Activated naive CD4-positive, alpha-beta T cell treated with anti-CD3 and anti-CD28 coated beads, Interleukin-2, amount 50 U/mL, for 24 hours (primary cell): ENCODE measurements around the gene CPVL.

Source experiments
- H3K27ac Mint-ChIP-seq: one replicate; pipeline ENCODE4 v1.8.0; 2021; ENCODE audit warnings: mild to moderate bottlenecking, mixed read lengths
- H3K27me3 Mint-ChIP-seq: one replicate; pipeline ENCODE4 v1.8.0; 2021; ENCODE audit warnings: mixed read lengths
- H3K36me3 Mint-ChIP-seq: one replicate; pipeline ENCODE4 v1.8.0; 2021; ENCODE audit warnings: mixed read lengths
- H3K4me1 Mint-ChIP-seq: one replicate; pipeline ENCODE4 v1.8.0; 2021; ENCODE audit warnings: mixed read lengths
- H3K4me3 Mint-ChIP-seq: one replicate; pipeline ENCODE4 v1.8.0; 2021; ENCODE audit warnings: mild to moderate bottlenecking, mixed read lengths
- H3K9me3 Mint-ChIP-seq: one replicate; pipeline ENCODE4 v1.8.0; 2021; ENCODE audit warnings: mixed read lengths

Gene CPVL

DNA sequence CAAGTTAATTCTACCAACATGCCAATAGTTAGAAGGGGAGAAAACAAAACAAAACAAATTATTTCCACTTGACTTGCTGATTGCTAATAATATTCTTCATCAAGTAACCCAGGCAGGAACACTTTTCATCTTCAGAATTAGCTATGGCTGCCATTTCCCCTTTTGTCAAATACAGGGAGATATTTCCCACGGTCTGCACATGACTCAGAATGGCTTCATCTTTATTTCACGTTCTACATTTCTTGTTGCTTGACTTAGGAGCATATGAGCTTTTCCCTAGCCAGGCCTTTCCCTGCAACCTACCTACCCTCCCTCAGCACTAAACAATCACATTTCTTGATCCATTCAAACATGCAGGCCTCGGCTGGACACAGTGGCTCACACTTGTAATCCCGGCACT, 6.5 kb downstream of the CPVL start:
- no peak overlapping the region for H3K27ac Mint-ChIP-seq
- H3K36me3 Mint-ChIP-seq: no peaks in the 10 kb centered on the region
- no peaks in the 10 kb centered on the region for H3K9me3 Mint-ChIP-seq
- H3K4me1 Mint-ChIP-seq: no peaks in the 10 kb centered on the region
- peaks cover 4% of the 10 kb centered on the region for H3K27me3 Mint-ChIP-seq
- no peak overlapping the region for H3K4me3 Mint-ChIP-seq

DNA sequence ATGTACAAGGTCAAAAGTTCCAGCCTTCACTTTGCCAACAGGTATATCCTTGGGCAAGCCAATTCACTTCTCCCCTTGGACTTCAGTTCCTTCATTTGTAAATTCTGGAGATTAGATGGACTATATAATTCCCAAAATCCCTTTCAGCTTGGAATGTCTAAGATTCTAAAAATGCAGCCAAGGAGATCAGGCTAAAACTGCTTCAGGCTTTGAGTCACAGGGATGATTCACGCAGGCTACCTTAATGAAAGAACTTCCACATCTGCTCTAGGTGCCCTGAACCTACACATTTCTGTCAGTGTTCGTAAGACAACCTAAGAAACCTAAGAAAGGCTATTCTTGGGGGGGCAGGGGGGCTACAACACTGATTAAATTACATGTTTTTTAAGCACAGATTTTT, 7.1 kb downstream of the CPVL start:
- Mint-ChIP-seq H3K36me3 (no peaks in the 10 kb centered on the region), H3K27ac (no peak overlapping the region), H3K4me1 (no peaks in the 10 kb centered on the region), H3K27me3 (peaks cover 7% of the 10 kb centered on the region), H3K9me3 (no peaks in the 10 kb centered on the region), H3K4me3 (no peak overlapping the region)

- Mint-ChIP-seq H3K9me3 (no peaks in the 10 kb centered on the region), H3K4me1 (no peaks in the 10 kb centered on the region), H3K36me3 (no peaks in the 10 kb centered on the region), H3K4me3 (no peak overlapping the region), H3K27me3 (peaks cover 7% of the 10 kb centered on the region), H3K27ac (no peak overlapping the region)
Observed at GRCh38 chr7:29138588-29138987, 7.7 kb downstream of the CPVL start.

GRCh38 chr7:29135846-29136245, 10.5 kb downstream of the CPVL start:
- H3K4me3 Mint-ChIP-seq: no peak overlapping the region
- peaks cover 4% of the 10 kb centered on the region for H3K27me3 Mint-ChIP-seq
- H3K9me3 Mint-ChIP-seq: no peaks in the 10 kb centered on the region
- H3K36me3 Mint-ChIP-seq: no peaks in the 10 kb centered on the region
- H3K27ac Mint-ChIP-seq: no peak overlapping the region
- no peaks in the 10 kb centered on the region for H3K4me1 Mint-ChIP-seq

- Mint-ChIP-seq H3K27ac (no peak overlapping the region), H3K4me3 (no peak overlapping the region), H3K4me1 (no peaks in the 10 kb centered on the region), H3K9me3 (no peaks in the 10 kb centered on the region), H3K27me3 (peaks cover 8% of the 10 kb centered on the region), H3K36me3 (no peaks in the 10 kb centered on the region)
Observed at GRCh38 chr7:29132980-29133379, 13.4 kb downstream of the CPVL start.

DNA sequence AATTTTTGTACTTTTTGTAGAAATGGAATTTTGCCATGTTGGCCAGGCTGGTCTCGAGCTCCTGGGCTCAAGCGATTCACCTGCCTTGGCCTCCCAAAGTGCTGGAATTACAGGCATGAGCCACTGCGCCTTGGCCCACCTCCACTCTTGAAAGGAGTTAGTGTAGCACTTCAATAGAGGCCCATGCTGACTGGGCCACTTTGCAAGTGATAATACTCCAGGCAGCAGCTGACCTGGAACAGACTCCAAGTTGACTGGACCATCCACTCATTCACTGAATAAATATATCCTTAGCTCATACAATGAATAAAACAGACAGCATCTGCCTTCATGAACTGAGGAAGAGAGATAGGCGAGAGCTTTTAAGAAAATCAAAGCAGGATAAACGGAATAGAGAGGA, 14.7 kb downstream of the CPVL start:
- H3K27ac Mint-ChIP-seq: no peak overlapping the region
- no peaks in the 10 kb centered on the region for H3K9me3 Mint-ChIP-seq
- H3K4me3 Mint-ChIP-seq: no peak overlapping the region
- H3K4me1 Mint-ChIP-seq: no peaks in the 10 kb centered on the region
- peaks cover 8% of the 10 kb centered on the region for H3K27me3 Mint-ChIP-seq
- H3K36me3 Mint-ChIP-seq: no peaks in the 10 kb centered on the region

DNA sequence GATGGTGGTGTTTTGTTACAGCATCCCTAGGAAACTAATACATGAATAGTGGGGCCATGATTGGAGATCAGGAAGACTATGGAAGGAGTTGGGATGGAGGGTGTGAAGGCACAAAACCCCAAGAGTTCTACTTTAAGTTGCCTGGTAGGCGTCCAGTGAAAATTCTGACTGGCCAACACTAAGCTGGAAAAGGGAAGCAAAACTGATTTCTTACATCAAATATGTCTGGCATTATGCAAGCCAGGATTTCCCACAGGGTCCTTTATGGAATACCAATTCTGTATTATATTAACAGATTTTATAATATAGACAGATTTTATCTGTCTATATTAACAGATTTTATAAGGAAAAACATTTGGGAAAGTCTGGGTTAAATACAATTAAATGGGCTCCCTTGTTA, 16.2 kb downstream of the CPVL start:
- Mint-ChIP-seq H3K9me3 (no peaks in the 10 kb centered on the region), H3K27ac (no peak overlapping the region), H3K4me1 (no peaks in the 10 kb centered on the region), H3K36me3 (no peaks in the 10 kb centered on the region), H3K27me3 (peaks cover 10% of the 10 kb centered on the region), H3K4me3 (no peak overlapping the region)

DNA sequence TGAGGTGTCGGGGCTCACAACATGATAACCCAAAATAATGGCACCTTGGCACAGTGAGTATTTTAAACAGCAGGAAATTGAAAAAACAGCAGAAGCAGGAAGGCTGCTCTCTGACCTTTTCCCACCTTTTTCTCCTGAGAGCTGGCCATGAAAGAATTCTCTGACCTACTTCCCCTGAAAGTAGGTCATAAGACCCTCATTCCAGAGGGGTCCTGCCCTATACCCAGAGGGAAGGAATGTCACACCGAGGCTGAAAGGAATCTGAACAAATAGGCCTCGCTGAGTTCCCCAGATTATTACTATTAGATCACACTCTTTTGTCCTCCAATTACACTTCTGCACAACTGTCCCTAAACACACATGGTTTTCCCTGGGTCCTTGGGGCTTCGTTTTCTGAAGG, 18.8 kb downstream of the CPVL start:
- H3K36me3 Mint-ChIP-seq: no peaks in the 10 kb centered on the region
- no peaks in the 10 kb centered on the region for H3K9me3 Mint-ChIP-seq
- H3K27me3 Mint-ChIP-seq: peaks cover 6% of the 10 kb centered on the region
- no peak overlapping the region for H3K4me3 Mint-ChIP-seq
- H3K4me1 Mint-ChIP-seq: no peaks in the 10 kb centered on the region
- H3K27ac Mint-ChIP-seq: no peak overlapping the region

DNA sequence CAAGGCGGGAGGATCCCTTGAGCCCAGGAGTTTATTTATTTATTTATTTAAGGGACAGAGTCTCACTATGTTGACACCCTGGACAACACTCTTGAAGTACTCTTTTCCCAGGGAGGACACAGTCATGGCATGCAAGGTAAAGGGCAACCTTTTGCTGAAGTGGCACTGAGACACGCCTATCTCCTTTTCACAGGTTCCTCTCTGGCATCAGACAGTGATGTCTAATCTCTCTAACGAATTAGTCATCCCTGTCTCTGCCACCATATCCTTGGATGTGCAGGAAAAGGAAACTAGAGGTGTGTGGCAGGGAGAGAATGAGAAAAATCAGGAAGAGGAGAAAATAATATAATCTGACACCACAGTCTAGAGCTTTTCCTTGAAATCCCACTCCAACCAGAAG, 19.5 kb downstream of the CPVL start:
- Mint-ChIP-seq H3K36me3 (no peaks in the 10 kb centered on the region), H3K9me3 (no peaks in the 10 kb centered on the region), H3K27ac (no peak overlapping the region), H3K4me3 (no peak overlapping the region), H3K4me1 (no peaks in the 10 kb centered on the region), H3K27me3 (peaks cover 6% of the 10 kb centered on the region)

DNA sequence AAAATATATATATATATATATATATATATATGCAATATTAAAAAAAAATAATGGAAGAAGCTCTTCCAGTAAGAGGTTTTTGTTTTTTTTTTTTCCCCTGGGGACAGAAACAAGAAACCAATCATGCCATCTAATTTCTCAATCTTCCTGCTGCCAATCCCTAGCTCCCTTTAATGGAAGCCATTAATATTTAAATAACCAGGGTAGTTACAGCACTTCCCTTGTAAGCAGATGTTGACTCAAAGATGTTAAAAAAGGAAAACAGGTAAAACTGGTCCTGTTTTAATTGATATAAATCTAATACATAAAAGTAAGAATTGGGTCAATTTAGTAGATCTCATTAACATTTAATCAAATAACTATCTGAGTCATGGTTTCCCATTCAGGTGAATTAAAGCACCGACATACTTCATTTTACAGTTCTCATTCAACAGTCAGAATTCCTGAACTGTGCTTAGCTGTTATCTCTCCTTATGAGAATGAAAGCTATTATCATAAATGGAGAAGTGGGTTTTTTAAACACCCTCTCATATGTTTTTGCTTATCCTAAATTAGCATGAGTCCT, 22.6 kb downstream of the CPVL start:
- no peak overlapping the region for H3K4me3 Mint-ChIP-seq
- peaks cover 2% of the 10 kb centered on the region for H3K27me3 Mint-ChIP-seq
- no peaks in the 10 kb centered on the region for H3K9me3 Mint-ChIP-seq
- H3K4me1 Mint-ChIP-seq: no peaks in the 10 kb centered on the region
- no peak overlapping the region for H3K27ac Mint-ChIP-seq
- no peaks in the 10 kb centered on the region for H3K36me3 Mint-ChIP-seq

DNA sequence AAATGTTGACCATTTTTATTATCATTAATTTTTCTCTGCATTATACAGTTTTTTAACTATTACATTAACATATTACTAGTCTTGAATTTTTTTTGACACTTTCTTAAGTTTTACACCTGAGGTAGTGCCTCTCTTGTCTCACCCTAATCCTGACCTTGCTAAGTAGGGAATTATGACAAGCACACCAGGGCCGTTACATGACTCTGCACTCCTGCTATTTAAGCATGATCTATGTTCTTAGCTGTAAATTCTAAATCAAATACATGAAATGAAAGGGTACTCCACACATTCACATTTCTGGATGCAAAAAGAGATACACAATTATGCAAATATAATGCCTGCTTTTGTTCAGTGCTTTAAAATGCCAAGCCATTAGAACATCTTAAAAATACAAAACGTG, 23.6 kb downstream of the CPVL start:
- no peaks in the 10 kb centered on the region for H3K4me1 Mint-ChIP-seq
- H3K27ac Mint-ChIP-seq: no peak overlapping the region

GRCh38 chr7:29122081-29122480, 24.3 kb downstream of the CPVL start:
- H3K36me3 Mint-ChIP-seq: no peaks in the 10 kb centered on the region

More for the DNA sequence above, 23.6 kb downstream of the CPVL start:
- Mint-ChIP-seq H3K4me3 (no peak overlapping the region), H3K27me3 (peaks cover 2% of the 10 kb centered on the region), H3K9me3 (no peaks in the 10 kb centered on the region), H3K36me3 (no peaks in the 10 kb centered on the region)

GRCh38 chr7:29120955-29121354, 25.4 kb downstream of the CPVL start:
- H3K4me1 Mint-ChIP-seq: no peaks in the 10 kb centered on the region
- no peaks in the 10 kb centered on the region for H3K9me3 Mint-ChIP-seq
- H3K27me3 Mint-ChIP-seq: no peaks in the 10 kb centered on the region
- no peak overlapping the region for H3K27ac Mint-ChIP-seq
- H3K36me3 Mint-ChIP-seq: no peaks in the 10 kb centered on the region
- H3K4me3 Mint-ChIP-seq: no peak overlapping the region

More at GRCh38 chr7:29122081-29122480, 24.3 kb downstream of the CPVL start:
- no peak overlapping the region for H3K4me3 Mint-ChIP-seq
- no peaks in the 10 kb centered on the region for H3K9me3 Mint-ChIP-seq
- peaks cover 2% of the 10 kb centered on the region for H3K27me3 Mint-ChIP-seq
- H3K4me1 Mint-ChIP-seq: no peaks in the 10 kb centered on the region
- H3K27ac Mint-ChIP-seq: no peak overlapping the region

DNA sequence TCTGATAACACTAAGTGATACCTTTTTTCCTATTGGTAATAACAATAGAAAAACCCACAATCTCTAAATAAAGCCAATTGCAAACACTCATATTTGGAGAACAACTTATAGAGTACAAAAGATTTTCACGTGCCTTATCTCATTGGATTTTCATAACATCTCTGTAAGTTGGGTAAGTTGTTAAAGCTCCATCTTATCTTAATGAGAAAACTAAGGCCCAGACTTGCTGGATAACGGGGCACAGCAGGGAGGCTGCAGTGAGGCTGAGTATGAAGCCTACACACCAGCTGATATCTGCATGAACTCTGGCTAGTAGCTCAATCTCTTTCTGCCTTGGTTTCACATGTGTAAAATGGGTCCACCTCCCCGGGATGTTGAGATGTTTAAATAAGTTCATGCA, 26.8 kb downstream of the CPVL start:
- no peaks in the 10 kb centered on the region for H3K9me3 Mint-ChIP-seq
- H3K27ac Mint-ChIP-seq: no peak overlapping the region
- no peaks in the 10 kb centered on the region for H3K27me3 Mint-ChIP-seq
- no peaks in the 10 kb centered on the region for H3K4me1 Mint-ChIP-seq
- H3K4me3 Mint-ChIP-seq: no peak overlapping the region
- H3K36me3 Mint-ChIP-seq: no peaks in the 10 kb centered on the region

DNA sequence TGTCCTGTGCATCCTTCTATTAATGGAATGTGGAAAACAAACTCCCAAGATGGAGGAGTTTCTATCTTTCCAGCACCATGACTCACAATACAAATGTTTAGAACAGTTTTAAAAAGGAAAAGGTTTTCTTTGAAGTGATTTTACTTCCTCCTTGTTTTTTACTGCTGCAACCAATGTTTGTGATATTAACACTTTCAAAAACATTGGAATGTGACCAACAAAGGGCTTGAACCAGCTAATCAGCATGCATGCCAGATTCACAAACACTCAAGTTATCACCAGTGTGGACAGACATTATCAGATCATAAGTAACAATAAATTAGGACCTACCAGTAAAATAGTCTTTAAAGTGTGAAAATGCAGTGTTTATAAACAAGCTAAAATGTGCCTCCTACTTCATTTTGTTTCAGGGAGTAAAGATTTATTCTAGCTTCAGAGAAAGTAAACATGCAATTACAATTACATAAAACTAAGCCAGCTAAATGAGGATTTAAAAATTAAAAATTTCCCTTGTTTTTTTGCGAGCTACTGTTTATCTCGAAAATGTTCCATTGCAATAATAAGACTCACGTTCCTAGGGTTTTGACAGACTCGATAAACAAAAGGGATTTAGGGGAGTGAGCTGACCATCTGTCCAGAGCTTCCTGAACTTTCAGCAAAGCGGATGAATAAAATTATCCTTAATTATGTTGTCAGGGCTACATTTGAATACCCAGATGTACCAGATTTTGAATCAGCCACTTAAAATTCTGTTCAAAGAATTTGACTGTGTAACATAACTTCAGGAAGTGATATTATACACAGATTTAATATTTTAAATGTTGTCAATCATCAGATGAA, 29.8 kb downstream of the CPVL start:
- no peaks in the 10 kb centered on the region for H3K4me1 Mint-ChIP-seq
- no peak overlapping the region for H3K27ac Mint-ChIP-seq
- H3K4me3 Mint-ChIP-seq: no peak overlapping the region
- H3K36me3 Mint-ChIP-seq: no peaks in the 10 kb centered on the region
- H3K9me3 Mint-ChIP-seq: no peaks in the 10 kb centered on the region
- H3K27me3 Mint-ChIP-seq: no peaks in the 10 kb centered on the region

- H3K4me1 Mint-ChIP-seq: no peaks in the 10 kb centered on the region
- H3K27me3 Mint-ChIP-seq: peaks cover under 1% of the 10 kb centered on the region
- H3K27ac Mint-ChIP-seq: no peak overlapping the region
- no peaks in the 10 kb centered on the region for H3K36me3 Mint-ChIP-seq
- H3K4me3 Mint-ChIP-seq: no peak overlapping the region
- no peaks in the 10 kb centered on the region for H3K9me3 Mint-ChIP-seq
Observed at GRCh38 chr7:29115753-29116152, 30.6 kb downstream of the CPVL start.
